HG03520 (cell line): Measurements from ENCODE around the gene ZNF768.

Source experiments
- ATAC-seq: cut with Tn5 transposase; IDR thresholded peaks from one replicate; pipeline ENCODE4 v1.9.1; 2021; ENCODE audit warnings: mild to moderate bottlenecking, moderate library complexity; ENCODE audit not compliant: unreplicated experiment

The ZNF768 gene

GRCh38 chr16:30474684-30475083 lies 51.7 kb downstream of the ZNF768 start:
- ATAC-seq, result no peak

- no peak for ATAC-seq
These were observed 52.3 kb downstream of the ZNF768 start for GRCh38 chr16:30474074-30474452.
